Mammary epithelial cell (primary cell): ENCODE data around the gene BBOX1.

Experiments
- CTCF ChIP-seq, 2 donors: IDR thresholded peaks in 1 of 2; conservative IDR thresholded peaks in 1 of 2; 2 replicates each; pipeline ENCODE4 v1.5.1; 2011 to 2012; ENCODE audit warnings: inconsistent platforms in 2 of 2, low read length in 2 of 2, mild to moderate bottlenecking in 2 of 2, control low read depth in 1 of 2, low read depth in 1 of 2; ENCODE audit not compliant: insufficient read depth in 1 of 2; ENCODE audit errors: extremely low read depth in 1 of 2
- EZH2 ChIP-seq: IDR thresholded peaks from 2 replicates; pipeline ENCODE4 v1.6.1; 2012; ENCODE audit warnings: low read length, inconsistent platforms, borderline replicate concordance

GRCh38 chr11:27124514-27125264 lies 84.1 kb downstream of the BBOX1 start:
- TF ChIP-seq CTCF (conservative IDR thresholded peaks at IDR 0.05 in 1 of 2, IDR thresholded peaks at IDR 0.05 in 1 of 2; ENCODE audit: extremely low read depth in 1 of 2, insufficient read depth in 1 of 2, low read depth in 1 of 2, low read length in 2 of 2) (peak; percentile 17 to 47), EZH2 (no peak)
